Nephron (organoid): ENCODE results near the gene WNT2.

ENCODE experiments used
- H3K27ac Mint-ChIP-seq, 3 experiments: 2 replicates each; pipeline ENCODE4 v1.8.0; 2020; ENCODE audit warnings: mixed read lengths in 3 of 3, mild to moderate bottlenecking in 2 of 3, moderate library complexity in 1 of 3
- H3K27me3 Mint-ChIP-seq: 2 replicates; pipeline ENCODE4 v1.8.0; 2021; ENCODE audit warnings: low read depth, mild to moderate bottlenecking, moderate library complexity, mixed read lengths
- H3K36me3 Mint-ChIP-seq: 2 replicates; pipeline ENCODE4 v1.8.0; 2020; ENCODE audit warnings: low read depth, mixed read lengths
- H3K4me1 Mint-ChIP-seq: 2 replicates; pipeline ENCODE4 v1.8.0; 2020; ENCODE audit warnings: mixed read lengths
- H3K4me3 Mint-ChIP-seq, 3 experiments: 2 replicates each; pipeline ENCODE4 v1.8.0; 2020; ENCODE audit warnings: mild to moderate bottlenecking in 3 of 3, mixed read lengths in 3 of 3, moderate library complexity in 2 of 3
- H3K9me3 Mint-ChIP-seq: 2 replicates; pipeline ENCODE4 v1.8.0; 2020; ENCODE audit warnings: mixed read lengths
- CTCF ChIP-seq, 3 experiments: fragments of 200-600 bp; sonication (generic); IDR thresholded peaks; one replicate each; pipeline ENCODE4 v1.5.0; 2021; ENCODE audit warnings: antibody characterized with exemption in 3 of 3; ENCODE audit not compliant: unreplicated experiment in 3 of 3

Gene WNT2

DNA sequence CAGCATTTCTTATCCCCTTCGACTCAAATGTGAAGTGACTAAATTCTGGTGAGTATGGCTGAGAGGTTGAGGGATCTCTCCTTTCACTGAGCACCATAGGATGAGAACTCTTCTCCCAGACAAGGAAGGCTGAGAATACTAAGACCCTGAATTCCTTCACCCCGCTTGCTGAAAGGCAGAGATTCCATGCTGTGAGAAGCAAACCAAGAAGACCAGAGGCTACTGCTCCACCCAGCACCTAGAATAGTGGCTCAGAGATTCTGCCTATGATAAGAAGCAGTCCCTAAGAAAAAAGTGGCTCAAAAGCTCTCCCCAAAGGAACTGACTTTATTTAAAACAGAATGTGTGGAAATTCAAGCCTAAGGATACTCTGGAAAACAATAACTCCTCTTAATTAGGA, 26.7 kb upstream of the WNT2 start:
- Mint-ChIP-seq H3K27me3 (no peaks in the 10 kb centered on the region), H3K9me3 (no peaks in the 10 kb centered on the region), H3K27ac (no peak overlapping the region), H3K4me1 (no peaks in the 10 kb centered on the region), H3K36me3 (no peaks in the 10 kb centered on the region), H3K4me3 (no peak overlapping the region)
- TF ChIP-seq CTCF (IDR thresholded peaks at IDR 0.05; ENCODE audit: unreplicated experiment in 3 of 3) = no peak

DNA sequence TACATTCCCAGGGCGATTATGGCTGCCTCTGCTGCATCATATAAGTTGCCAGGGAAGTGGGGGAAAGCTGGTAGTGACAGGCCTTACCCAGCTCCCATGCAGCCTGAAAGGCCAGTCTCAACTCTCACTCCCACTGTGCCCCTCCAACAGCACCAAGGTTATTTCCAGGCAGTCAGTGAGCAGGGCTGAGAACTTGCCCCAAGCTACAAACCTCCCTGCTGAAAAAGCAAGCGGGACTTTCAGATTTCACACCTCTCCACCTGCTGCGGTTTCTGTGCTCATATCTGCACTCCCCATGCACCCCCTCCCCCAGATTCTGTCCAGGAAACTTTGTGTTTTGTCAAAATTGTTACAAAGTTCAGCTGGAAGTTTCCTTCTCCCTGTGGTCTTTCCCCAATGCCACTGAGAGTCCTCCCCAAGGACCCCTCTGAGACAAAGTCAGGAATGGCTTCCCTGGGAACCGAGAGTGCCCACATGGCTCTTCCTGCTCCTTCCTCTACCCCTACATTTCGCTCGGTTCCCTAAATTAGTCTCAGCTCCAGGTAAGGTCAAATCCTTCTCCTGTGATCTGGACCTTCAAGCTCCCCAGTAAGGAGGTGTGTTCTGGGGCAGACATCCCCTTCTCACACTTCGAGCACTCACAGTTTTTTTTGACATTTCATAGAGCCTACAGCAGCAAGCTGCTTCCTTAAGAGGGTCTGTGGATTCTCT, 25.3 kb upstream of the WNT2 start:
- Mint-ChIP-seq H3K9me3 (no peaks in the 10 kb centered on the region), H3K27ac (no peak overlapping the region), H3K4me3 (no peak overlapping the region), H3K4me1 (no peaks in the 10 kb centered on the region), H3K36me3 (no peaks in the 10 kb centered on the region), H3K27me3 (no peaks in the 10 kb centered on the region)
- TF ChIP-seq CTCF (IDR thresholded peaks at IDR 0.05; ENCODE audit: unreplicated experiment in 3 of 3) = no peak

- Mint-ChIP-seq H3K4me3 (no peak overlapping the region), H3K27ac (no peak overlapping the region), H3K4me1 (no peaks in the 10 kb centered on the region), H3K27me3 (no peaks in the 10 kb centered on the region), H3K9me3 (no peaks in the 10 kb centered on the region), H3K36me3 (no peaks in the 10 kb centered on the region)
- TF ChIP-seq CTCF (IDR thresholded peaks at IDR 0.05; ENCODE audit: unreplicated experiment in 3 of 3) = no peak
These were observed 24.6 kb upstream of the WNT2 start for GRCh38 chr7:117347480-117347879.

GRCh38 chr7:117346161-117346560, 23.3 kb upstream of the WNT2 start:
- H3K27me3 Mint-ChIP-seq = no peaks in the 10 kb centered on the region
- TF ChIP-seq CTCF (IDR thresholded peaks at IDR 0.05; ENCODE audit: unreplicated experiment in 3 of 3) = no peak

DNA sequence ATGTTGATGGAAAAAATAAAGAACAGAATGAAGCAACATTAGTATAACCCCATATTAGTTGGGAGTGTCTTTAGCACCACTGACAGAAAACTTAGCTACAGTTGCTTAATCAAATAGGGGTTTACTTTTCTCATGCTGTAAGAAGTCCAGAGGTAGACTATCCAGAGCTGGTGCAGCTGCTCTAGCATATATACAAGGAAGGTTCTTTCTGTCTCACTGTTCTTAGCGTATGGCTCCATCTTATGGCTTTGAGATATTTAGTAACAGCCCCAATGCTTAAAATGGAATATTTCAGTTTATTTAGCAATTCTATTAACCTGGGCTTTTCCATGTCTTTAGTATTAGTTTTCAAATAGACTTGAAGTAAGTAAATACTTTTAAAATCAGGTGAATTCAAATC, 15.2 kb upstream of the WNT2 start:
- no peaks in the 10 kb centered on the region for H3K36me3 Mint-ChIP-seq
- H3K4me3 Mint-ChIP-seq = no peak overlapping the region
- TF ChIP-seq CTCF (IDR thresholded peaks at IDR 0.05; ENCODE audit: unreplicated experiment in 3 of 3) = no peak
- peaks cover 6% of the 10 kb centered on the region for H3K27me3 Mint-ChIP-seq
- no peaks in the 10 kb centered on the region for H3K9me3 Mint-ChIP-seq
- H3K27ac Mint-ChIP-seq = no peak overlapping the region
- no peaks in the 10 kb centered on the region for H3K4me1 Mint-ChIP-seq

More at GRCh38 chr7:117346161-117346560, 23.3 kb upstream of the WNT2 start:
- Mint-ChIP-seq H3K4me3 (no peak overlapping the region), H3K9me3 (no peaks in the 10 kb centered on the region), H3K36me3 (no peaks in the 10 kb centered on the region), H3K27ac (no peak overlapping the region), H3K4me1 (no peaks in the 10 kb centered on the region)

GRCh38 chr7:117333168-117333567, 10.3 kb upstream of the WNT2 start:
- H3K4me1 Mint-ChIP-seq = no peaks in the 10 kb centered on the region
- H3K4me3 Mint-ChIP-seq = no peak overlapping the region
- no peak for TF ChIP-seq CTCF (IDR thresholded peaks at IDR 0.05; ENCODE audit: unreplicated experiment in 3 of 3)
- no peak overlapping the region for H3K27ac Mint-ChIP-seq
- H3K9me3 Mint-ChIP-seq = peaks cover 23% of the 10 kb centered on the region
- no peaks in the 10 kb centered on the region for H3K36me3 Mint-ChIP-seq
- H3K27me3 Mint-ChIP-seq = peaks cover 11% of the 10 kb centered on the region
